Body of pancreas (tissue), 4 donors: ENCODE data around the gene AGAP5. TPM values are rescaled to one million over a fixed set of nuclear protein-coding genes. Genes with fewer than 3 reads are reported as not detected.
A peak's percentile ranks its signal among the peaks of the same experiment; 100 is the strongest.

Source experiments
- ATAC-seq: fragments of 150-250 bp; one replicate; pipeline ENCODE4 v1.9.1; 2016
- DNase-seq, 4 donors: peaks; one replicate each; pipeline ENCODE4 v3.0.0-alpha.2; 2019
- H3K27ac ChIP-seq, 4 donors: fragments of 200-600 bp; sonication (generic); 1 replicate in 3 of 4; 2 replicates in 1 of 4; pipeline versions ENCODE4 v1.5.1 to v1.6.1; 2016 to 2019; ENCODE audit warnings: mild to moderate bottlenecking in 1 of 4, mixed read lengths in 1 of 4, moderate library complexity in 1 of 4
- H3K27me3 ChIP-seq, 2 donors: fragments of 200-600 bp; sonication (generic); one replicate each; pipeline ENCODE4 v1.6.0; 2016; ENCODE audit warnings: mild to moderate bottlenecking in 1 of 2
- H3K36me3 ChIP-seq, 2 donors: fragments of 200-600 bp; sonication (generic); replicated peaks in 1 of 2; 2 replicates each; pipeline ENCODE4 v1.5.1; 2016; ENCODE audit warnings: low read depth in 2 of 2; ENCODE audit not compliant: insufficient read depth in 1 of 2
- H3K4me1 ChIP-seq: fragments of 200-600 bp; sonication (generic); one replicate; pipeline ENCODE4 v1.6.0; 2016
- H3K4me3 ChIP-seq, 2 donors: fragments of 200-600 bp; sonication (generic); 1 replicate in 1 of 2; 2 replicates in 1 of 2; pipeline ENCODE4 v1.5.1; 2016 to 2019
- H3K9me3 ChIP-seq, 3 donors: fragments of 200-600 bp; sonication (generic); 1 replicate in 2 of 3; 2 replicates in 1 of 3; pipeline ENCODE4 v1.5.1; 2016
- CTCF ChIP-seq, 7 experiments: fragments of 450-650 bp in 4 of 7; fragments of 200-600 bp in 3 of 7; sonication (generic) in 3 of 7; IDR thresholded peaks; one replicate each; pipeline ENCODE4 v1.5.1; 2016 to 2019; ENCODE audit warnings: antibody characterized with exemption in 7 of 7
- POLR2A ChIP-seq, 3 donors: fragments of 450-650 bp; IDR thresholded peaks; one replicate each; pipeline ENCODE4 v1.6.1; 2016; ENCODE audit warnings: antibody characterized with exemption in 3 of 3, mild to moderate bottlenecking in 2 of 3
- WGBS, 2 donors: methylation state at CpG; one replicate each; pipeline ENCODE4 v1.1.5; 2017; 5-methylcytosine and 5-hydroxymethylcytosine counted together
- intact Hi-C: fragments of 100-400 bp; cut with DNase I; formaldehyde crosslinking; loops from one replicate; pipeline ENCODE4 v1.15.1; 2023
- small RNA-seq: library from RNA; depleted of rRNA; stranded (forward); fragments of <200 nt; gene quantifications from one replicate; pipeline ENCODE3, GENCODE V24; 2016
- total RNA-seq, 2 donors: library from RNA; depleted of rRNA; stranded (reverse); fragments of >200 nt; gene quantifications; one replicate each; pipeline ENCODE4 v1.1.0, GENCODE V29; 2016

Gene AGAP5
- total RNA-seq, 2 donors from 2014 or later: 13.5 to 25.1 TPM

GRCh38 chr10:73628405-73628804 is 69.5 kb downstream of the AGAP5 start:
- TF ChIP-seq POLR2A (IDR thresholded peaks at IDR 0.05) (no peak), CTCF (IDR thresholded peaks at IDR 0.05) (no peak)
- H3K9me3 ChIP-seq: no peaks in the 10 kb centered on the region
- no peaks in the 10 kb centered on the region for H3K27me3 ChIP-seq
- intact Hi-C loops: loop anchor here (10.0 kb wide), 1 partner anchor 64 kb away; no protein-coding TSS in a partner anchor
- DNase-seq (peak; percentile 29 to 75 (median 54)), ATAC-seq (no peak)
- peak overlapping the region in 2 of 4 donors; percentile 6 to 41 for H3K27ac ChIP-seq
- no peaks in the 10 kb centered on the region for H3K36me3 ChIP-seq
- WGBS, 2 donors: 22 to 43% methylated on average over 7 of the region's 7 CpGs
- peaks cover 20% of the 10 kb centered on the region for H3K4me1 ChIP-seq
- no peak overlapping the region for H3K4me3 ChIP-seq

GRCh38 chr10:73627300-73627699 is 70.6 kb downstream of the AGAP5 start:
- Histone ChIP-seq H3K4me1 (peaks cover 20% of the 10 kb centered on the region), H3K27me3 (no peaks in the 10 kb centered on the region), H3K27ac (no peak overlapping the region), H3K9me3 (no peaks in the 10 kb centered on the region), H3K36me3 (no peaks in the 10 kb centered on the region), H3K4me3 (no peak overlapping the region)
- DNase-seq: no peak
- no peak for ATAC-seq
- TF ChIP-seq CTCF (IDR thresholded peaks at IDR 0.05) (no peak), POLR2A (IDR thresholded peaks at IDR 0.05) (no peak)
- WGBS, 2 donors: 91 to 95% methylated on average over 6 of the region's 6 CpGs
- intact Hi-C loops: loop anchor here (10.0 kb wide), 1 partner anchor 62 kb away; no protein-coding TSS in a partner anchor

GRCh38 chr10:73625884-73626752 is 71.8 kb downstream of the AGAP5 start:
- Histone ChIP-seq H3K27ac (peak overlapping the region; percentile 57 to 87 (median 78)), H3K9me3 (no peaks in the 10 kb centered on the region), H3K4me1 (peaks cover 20% of the 10 kb centered on the region), H3K36me3 (no peaks in the 10 kb centered on the region), H3K4me3 (peak overlapping the region; percentile 66 to 71), H3K27me3 (no peaks in the 10 kb centered on the region)
- peak; percentile 95 to 98 (median 97) for DNase-seq
- WGBS, 2 donors: 1% methylated on average over 26 to 42 of the region's 42 CpGs
- intact Hi-C loops: loop anchor here (10.0 kb wide), 1 partner anchor 61 kb away; no protein-coding TSS in a partner anchor
- peak; percentile 27 to 88 (median 80) for TF ChIP-seq POLR2A (IDR thresholded peaks at IDR 0.05)
- no peak for TF ChIP-seq CTCF (IDR thresholded peaks at IDR 0.05)
- ATAC-seq: peak; percentile 99

GRCh38 chr10:73625004-73625883 is 72.7 kb downstream of the AGAP5 start:
- peak; percentile 60 for ATAC-seq
- DNase-seq: peak in 3 of 4 donors; percentile 15 to 40 (median 16)
- WGBS, 2 donors: 0 to 1% methylated on average over 38 to 46 of the region's 46 CpGs

More at GRCh38 chr10:73625004-73625883, 72.7 kb downstream of the AGAP5 start:
- H3K4me1 ChIP-seq: peaks cover 20% of the 10 kb centered on the region
- no peaks in the 10 kb centered on the region for H3K36me3 ChIP-seq
- no peaks in the 10 kb centered on the region for H3K9me3 ChIP-seq
- H3K27me3 ChIP-seq: no peaks in the 10 kb centered on the region
- peak overlapping the region; percentile 57 to 87 (median 78) for H3K27ac ChIP-seq
- peak overlapping the region; percentile 66 to 71 for H3K4me3 ChIP-seq
- TF ChIP-seq CTCF (IDR thresholded peaks at IDR 0.05): no peak
- TF ChIP-seq POLR2A (IDR thresholded peaks at IDR 0.05): no peak
- intact Hi-C loops: loop anchor here (10.0 kb wide), 1 partner anchor 60 kb away; no protein-coding TSS in a partner anchor

Small RNA genes within 50 kb of the gene (small RNA-seq; reads per million reads assigned to genes)
- not detected for gene AC022400.4
- gene RNA5SP320: not detected

Other genes starting within 250 kb of the AGAP5 start
- 10 to 100 TPM; 20.4 to 27.5 TPM for gene PPP3CB, start 202.1 kb downstream of the AGAP5 start, total RNA-seq
- gene USP54, start 106.8 kb downstream of the AGAP5 start, total RNA-seq: 10 to 100 TPM; 20.4 to 25.4 TPM
- not detected for gene MYOZ1, start 56.6 kb downstream of the AGAP5 start, total RNA-seq
- not detected for gene SYNPO2L, start 42.1 kb downstream of the AGAP5 start, total RNA-seq
- gene SEC24C, start 46.3 kb upstream of the AGAP5 start, total RNA-seq: 10 to 100 TPM; 29.1 to 30.3 TPM
- gene CHCHD1, start 83.9 kb upstream of the AGAP5 start, total RNA-seq: 10 to 100 TPM in 1 of 2 donors, 1 to 10 TPM in 1; 9.3 to 15.8 TPM
- 10 to 100 TPM; 34.5 to 70.9 TPM for gene ZSWIM8, start 87.5 kb upstream of the AGAP5 start, total RNA-seq
- gene NDST2, start 113.5 kb upstream of the AGAP5 start, total RNA-seq: 10 to 100 TPM; 21.1 to 25.4 TPM
- gene CAMK2G, start 176.4 kb upstream of the AGAP5 start, total RNA-seq: 10 to 100 TPM; 14.8 to 17.4 TPM
- gene PLAU, start 213.0 kb upstream of the AGAP5 start, total RNA-seq: 1 to 10 TPM; 1.6 to 4.3 TPM